Activated gamma-delta T cell treated with anti-CD3 and anti-CD28 coated beads, Interleukin-2, amount 50 U/mL, for 16 hours (primary cell): ENCODE measurements around the gene KCNIP4.

ENCODE experiments used
- DNase-seq: peaks from one replicate; pipeline ENCODE4 v3.0.0-alpha.2; 2020; ENCODE audit warnings: low read depth

Gene KCNIP4

GRCh38 chr4:21845663-21846062, 102.9 kb downstream of the KCNIP4 start:
- DNase-seq: no peak

GRCh38 chr4:21835712-21836111, 112.9 kb downstream of the KCNIP4 start:
- DNase-seq: no peak

DNA sequence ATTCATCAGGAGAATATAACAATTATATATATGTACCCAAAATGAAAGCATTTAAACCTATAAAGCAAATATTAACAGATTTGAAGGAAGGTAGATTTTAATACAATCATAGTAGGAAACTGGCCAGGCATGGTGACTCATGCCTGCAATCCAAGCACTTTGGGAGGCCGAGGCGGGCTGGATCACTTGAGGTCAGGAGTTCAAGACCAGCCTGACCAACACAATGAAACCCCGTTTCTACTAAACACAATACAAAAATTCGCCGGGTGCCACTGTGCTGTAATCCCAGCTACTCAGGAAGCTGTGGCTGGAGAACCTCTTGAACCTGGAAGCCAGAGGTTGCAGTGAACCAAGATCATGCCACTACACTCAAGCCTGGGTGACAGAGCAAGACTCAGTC, 118.3 kb downstream of the KCNIP4 start:
- DNase-seq: no peak

DNA sequence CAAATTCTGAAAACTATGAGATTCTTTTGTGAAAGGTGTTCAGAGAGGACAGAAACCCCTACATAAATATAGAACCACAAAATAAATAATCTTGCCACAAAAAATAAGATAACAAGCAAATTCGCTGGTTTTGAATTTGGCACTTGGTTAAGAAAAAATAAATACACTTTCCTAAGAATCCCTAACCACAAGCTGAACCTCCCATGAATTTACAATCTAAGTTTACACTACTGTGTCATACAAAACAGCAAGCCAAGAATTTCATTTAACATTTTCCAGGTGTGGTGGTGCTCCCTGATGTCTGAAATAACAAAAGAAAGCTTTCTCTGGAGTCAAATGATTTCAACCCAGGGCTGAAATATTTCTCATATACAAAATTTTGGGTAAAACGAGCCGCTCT, 121.0 kb downstream of the KCNIP4 start:
- no peak for DNase-seq

- no peak for DNase-seq
Observed at GRCh38 chr4:21826071-21826470, 122.5 kb downstream of the KCNIP4 start.

DNA sequence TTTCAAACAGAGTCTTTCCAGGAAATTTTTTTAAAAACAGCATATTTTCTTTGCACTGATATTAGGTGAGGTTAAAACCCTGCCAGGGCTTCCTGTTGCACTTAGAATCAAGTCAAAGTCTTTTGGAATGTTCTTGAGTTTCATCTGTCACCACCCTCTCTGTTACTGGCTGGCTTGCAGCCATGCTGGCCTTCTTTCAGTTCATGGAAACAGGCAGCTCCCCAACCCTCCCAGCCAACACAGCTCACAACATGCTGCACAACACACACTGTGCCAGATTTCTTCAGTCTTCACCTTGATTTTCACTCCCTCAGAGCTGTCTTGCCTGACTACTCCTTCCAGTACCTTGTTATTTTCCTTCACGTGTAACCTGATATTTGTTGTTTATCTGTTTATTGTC, 129.5 kb downstream of the KCNIP4 start:
- no peak for DNase-seq

GRCh38 chr4:21815651-21816377, 132.8 kb downstream of the KCNIP4 start:
- no peak for DNase-seq

GRCh38 chr4:21811565-21811964, 137.0 kb downstream of the KCNIP4 start:
- DNase-seq: no peak

GRCh38 chr4:21806991-21807390, 141.6 kb downstream of the KCNIP4 start:
- no peak for DNase-seq

DNA sequence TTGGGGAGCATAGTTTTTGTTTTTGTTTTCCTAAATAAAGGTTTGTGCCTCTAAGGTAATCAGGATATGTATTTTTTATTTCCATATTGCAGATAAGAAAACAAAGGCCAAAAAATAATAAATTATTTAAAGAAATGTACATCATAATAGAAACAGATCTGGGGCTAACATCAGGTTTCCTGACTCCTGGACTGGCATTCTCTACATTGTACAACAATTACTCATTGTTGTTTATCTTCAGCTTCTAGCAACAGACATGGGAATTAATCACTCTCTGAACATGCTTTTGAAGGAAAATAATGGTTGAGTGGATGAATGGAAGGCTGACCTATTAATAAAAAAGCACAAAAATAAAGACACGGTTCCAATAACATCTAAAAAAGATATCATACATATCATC, 146.2 kb downstream of the KCNIP4 start:
- no peak for DNase-seq

GRCh38 chr4:21801661-21802385, 146.7 kb downstream of the KCNIP4 start:
- no peak for DNase-seq

- no peak for DNase-seq
Observed at GRCh38 chr4:21795091-21795490, 153.5 kb downstream of the KCNIP4 start.

DNA sequence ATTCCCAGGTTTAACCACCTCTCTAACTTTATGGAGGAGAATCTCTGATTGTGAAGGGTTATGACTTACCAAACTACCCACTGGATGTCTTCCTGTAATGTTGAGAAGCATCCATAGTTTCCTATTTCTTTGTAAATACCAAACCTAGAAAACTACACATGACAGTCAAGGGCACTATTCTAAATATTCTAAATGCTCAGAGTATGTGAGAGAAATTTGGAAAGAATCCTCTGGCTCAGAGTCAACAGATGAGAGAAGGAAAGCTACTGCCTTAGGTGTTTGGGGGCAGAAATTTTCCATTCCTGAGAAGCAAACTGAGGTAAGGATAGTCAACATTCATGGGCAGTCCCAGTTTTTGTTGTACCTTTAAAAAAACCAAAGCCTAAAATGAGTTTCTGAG, 155.8 kb downstream of the KCNIP4 start:
- DNase-seq: no peak

DNA sequence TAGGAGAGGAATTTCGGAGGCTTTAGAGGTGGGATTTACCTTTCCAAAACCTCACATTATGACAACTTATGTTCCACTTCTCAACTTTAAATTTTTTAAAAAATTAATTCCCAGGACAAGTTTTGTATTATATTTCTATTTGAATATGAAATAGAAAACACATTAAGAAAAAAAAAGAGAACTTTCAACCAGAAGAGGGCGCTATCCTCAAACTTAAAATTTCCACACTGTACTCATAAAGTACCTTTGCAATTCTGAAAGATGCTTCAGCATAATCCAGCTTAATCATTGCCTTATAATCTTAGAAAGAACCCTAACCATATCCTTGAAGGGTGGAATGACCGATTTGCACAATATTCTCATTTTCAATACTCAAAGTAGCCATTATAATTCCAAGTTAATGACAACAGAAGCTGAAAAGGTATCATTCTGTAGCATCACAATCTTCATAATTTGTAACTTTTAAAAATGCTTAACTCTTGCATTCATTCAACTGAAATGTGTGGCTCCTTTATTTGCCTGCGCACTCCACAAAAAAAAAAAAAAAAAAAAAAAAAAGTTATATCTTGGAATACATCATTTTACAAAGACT, 158.0 kb downstream of the KCNIP4 start:
- no peak for DNase-seq

DNA sequence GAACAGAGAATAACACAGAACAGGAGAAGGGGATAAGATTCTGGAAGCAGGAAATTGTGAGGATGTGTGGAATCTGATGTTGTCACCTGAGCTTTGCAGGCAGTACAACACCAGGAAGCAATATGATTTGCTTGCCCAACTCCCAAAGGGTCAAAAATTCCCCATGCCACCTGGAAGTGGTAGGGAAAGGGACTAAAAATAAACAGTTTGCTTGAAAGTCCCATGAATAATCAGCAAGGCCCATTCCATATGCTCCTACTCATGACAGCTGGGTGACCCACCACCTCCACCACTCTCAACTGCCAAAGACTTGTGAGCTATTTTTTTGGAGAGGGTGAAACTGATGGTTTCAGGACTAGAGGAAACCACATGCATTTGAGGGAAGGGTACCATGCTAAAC, 168.4 kb downstream of the KCNIP4 start:
- no peak for DNase-seq

GRCh38 chr4:21778702-21779101, 169.9 kb downstream of the KCNIP4 start:
- no peak for DNase-seq

GRCh38 chr4:21775703-21776102, 172.9 kb downstream of the KCNIP4 start:
- no peak for DNase-seq

DNA sequence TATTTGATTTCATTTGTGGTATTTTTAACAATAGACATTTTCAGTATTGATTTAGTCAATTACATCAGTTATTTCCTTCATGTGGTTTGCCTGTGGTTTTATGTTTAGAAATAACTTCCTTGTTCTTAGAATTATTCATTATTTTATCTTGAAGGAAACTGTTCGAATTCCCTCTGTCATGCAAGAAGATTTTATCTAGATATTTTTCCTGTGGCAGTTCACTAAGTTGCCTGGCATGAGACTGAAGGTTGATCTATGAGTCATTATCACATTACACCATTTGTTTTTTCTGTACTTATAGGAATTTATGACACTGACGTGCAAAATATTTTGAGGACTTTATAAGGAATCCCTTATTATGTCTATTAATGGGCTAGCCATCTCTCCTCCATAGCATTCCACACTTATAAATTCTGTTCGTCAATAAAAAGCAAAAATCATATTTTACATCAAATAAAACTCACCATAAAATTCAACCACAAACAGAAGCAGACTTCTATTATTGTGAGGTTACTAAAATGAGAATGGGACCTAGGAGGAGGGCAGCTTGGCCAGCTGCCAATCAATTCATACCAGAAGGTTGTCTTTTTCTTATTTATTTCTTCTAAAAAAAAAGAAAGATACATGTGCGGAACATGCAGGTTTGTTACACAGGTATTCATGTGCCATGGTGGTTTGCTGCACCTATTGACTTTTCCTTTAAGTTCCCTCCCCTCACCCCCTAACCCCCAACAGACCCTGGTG, 179.0 kb downstream of the KCNIP4 start:
- DNase-seq: no peak

DNA sequence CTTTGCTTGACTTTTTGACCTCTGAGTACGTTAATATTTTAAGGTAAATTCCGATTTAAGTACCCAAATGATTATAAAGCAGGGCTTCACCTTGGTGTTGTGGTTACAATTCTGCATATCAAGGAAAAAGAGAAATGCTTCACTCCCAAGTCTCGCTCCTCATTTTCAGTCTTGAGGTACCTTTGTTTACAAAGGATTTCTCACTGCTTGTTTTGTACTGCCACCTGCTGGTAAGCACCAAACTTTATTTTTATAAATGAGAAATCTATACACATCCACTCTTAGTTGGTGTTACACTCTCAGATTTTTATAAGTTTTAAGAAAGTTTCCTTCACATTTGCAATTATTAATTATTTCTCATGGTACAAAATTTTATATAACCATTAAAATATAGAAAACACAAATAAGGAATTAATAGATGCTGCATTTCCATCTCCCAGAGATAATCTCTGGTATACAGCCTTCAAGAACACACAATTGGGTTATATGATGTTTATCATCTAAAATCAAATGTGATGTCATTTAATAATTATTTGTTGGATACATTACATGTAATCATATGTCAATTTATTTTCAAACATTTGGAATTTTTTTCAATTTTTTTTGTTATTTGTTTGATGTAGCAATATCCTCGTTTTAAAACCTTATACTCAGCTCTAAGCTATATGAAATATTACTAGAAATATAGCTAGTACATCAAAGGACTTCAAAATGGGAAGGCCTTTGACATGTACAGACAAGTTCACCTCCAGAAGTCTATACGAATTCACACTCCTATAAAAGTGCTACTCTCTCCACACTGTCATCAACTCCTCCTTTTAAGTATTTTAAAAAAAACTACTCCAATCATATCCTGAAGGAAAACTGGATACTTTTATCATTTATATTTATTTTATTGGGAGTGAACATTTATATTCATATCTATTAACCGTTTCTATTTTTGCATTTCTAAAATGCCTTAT, 179.9 kb downstream of the KCNIP4 start:
- DNase-seq: no peak

DNA sequence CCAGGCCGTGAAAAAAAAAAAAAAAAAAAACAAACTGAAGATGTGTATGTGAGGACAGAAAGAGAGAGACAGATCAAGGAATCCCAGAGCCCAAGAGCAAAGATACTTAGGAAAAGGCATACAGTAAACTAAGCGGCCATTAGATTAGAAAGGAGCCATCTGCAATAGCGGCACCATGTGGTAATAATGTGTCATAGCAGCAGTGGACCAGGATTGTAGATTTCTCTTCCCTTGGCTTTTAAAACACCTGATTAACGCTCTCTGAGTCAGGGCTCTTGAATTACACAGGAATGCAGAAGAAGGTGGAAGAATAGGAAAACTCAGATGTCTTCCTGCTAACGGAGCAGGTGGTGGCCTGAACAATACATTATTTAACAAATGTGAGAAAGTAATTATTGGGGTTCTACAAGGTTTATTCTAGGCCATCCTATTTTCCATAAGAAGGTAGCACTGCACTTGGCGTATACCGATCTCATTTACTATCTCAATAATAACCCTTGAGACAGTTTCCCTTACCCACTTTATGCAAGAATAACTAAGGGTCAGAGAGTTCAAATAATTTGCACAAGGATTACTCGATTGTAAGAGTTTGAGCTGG, 182.7 kb downstream of the KCNIP4 start:
- DNase-seq: no peak

DNA sequence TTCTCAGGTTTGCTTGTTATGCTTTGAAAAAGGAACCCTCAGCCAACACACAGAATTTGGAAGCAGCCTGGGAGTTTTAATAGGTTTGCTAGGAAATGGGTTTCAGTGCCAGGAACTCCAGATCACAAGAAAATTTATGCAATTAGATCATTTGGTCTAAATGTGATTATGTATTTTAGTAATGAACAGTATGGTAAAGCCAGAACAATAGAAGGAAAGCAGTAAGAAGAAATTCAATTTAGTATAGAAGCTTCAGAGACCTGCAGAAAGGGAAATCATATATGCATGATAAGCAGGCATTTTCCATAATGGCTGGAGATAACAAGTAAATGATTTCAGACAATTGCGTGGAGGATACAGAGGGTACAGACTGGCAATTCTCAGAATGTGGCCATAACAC, 184.7 kb downstream of the KCNIP4 start:
- no peak for DNase-seq
